Thoracic aorta (tissue), 2 donors: ENCODE results near the gene NDOR1. TPM values are rescaled to one million over a fixed set of nuclear protein-coding genes. Genes with fewer than 3 reads are reported as not detected.
A peak's percentile ranks its signal among the peaks of the same experiment; 100 is the strongest.
"Not testable (repeated sequence)": the region's sequence is repeated elsewhere in the genome, so short reads cannot be mapped to it uniquely, and the experiment has no call there.

Experiments
- ATAC-seq: fragments of 150-250 bp; one replicate; pipeline ENCODE4 v1.8.0; 2017; ENCODE audit warnings: low read depth; ENCODE audit not compliant: insufficient number of reproducible peaks, low FRiP score
- DNase-seq: peaks from one replicate; pipeline ENCODE4 v3.0.0-alpha.2; 2020; ENCODE audit warnings: low spot score
- H3K27ac ChIP-seq, 2 donors: fragments of 200-600 bp; sonication (generic); 1 replicate in 1 of 2; 2 replicates in 1 of 2; pipeline ENCODE4 v1.5.1; 2016; ENCODE audit warnings: mild to moderate bottlenecking in 2 of 2, moderate library complexity in 2 of 2
- H3K27me3 ChIP-seq: fragments of 200-600 bp; sonication (generic); replicated peaks from 2 replicates; pipeline ENCODE4 v1.6.0; 2016; ENCODE audit warnings: mild to moderate bottlenecking; ENCODE audit not compliant: insufficient read depth
- H3K36me3 ChIP-seq: fragments of 200-600 bp; sonication (generic); one replicate; pipeline ENCODE4 v1.5.1; 2016
- H3K4me1 ChIP-seq, 2 donors: fragments of 200-600 bp; sonication (generic); 1 replicate in 1 of 2; 2 replicates in 1 of 2; pipeline versions ENCODE4 v1.5.1 to v1.6.0; 2016; ENCODE audit warnings: low read depth in 2 of 2, mild to moderate bottlenecking in 1 of 2; ENCODE audit not compliant: control insufficient read depth in 1 of 2
- H3K4me3 ChIP-seq: fragments of 200-600 bp; sonication (generic); 2 replicates; pipeline ENCODE4 v1.5.1; 2016; ENCODE audit warnings: mild to moderate bottlenecking
- H3K9me3 ChIP-seq: fragments of 200-600 bp; sonication (generic); 2 replicates; pipeline ENCODE4 v1.5.1; 2016
- total RNA-seq, 2 donors: library from RNA; depleted of rRNA; stranded (reverse); fragments of >200 nt; gene quantifications; one replicate each; pipeline versions ENCODE4 v1.1.0 to v1.2.3, GENCODE V29; 2016
- TF ChIP-seq, protein P1 (sequence below): fragments of 200-600 bp; sonication (generic); IDR thresholded peaks from one replicate; pipeline ENCODE4 v1.5.1; 2019; ENCODE audit warnings: antibody characterized with exemption

Gene NDOR1
- total RNA-seq, 2 donors from 2014 or later, result 13.3 to 17.7 TPM

DNA sequence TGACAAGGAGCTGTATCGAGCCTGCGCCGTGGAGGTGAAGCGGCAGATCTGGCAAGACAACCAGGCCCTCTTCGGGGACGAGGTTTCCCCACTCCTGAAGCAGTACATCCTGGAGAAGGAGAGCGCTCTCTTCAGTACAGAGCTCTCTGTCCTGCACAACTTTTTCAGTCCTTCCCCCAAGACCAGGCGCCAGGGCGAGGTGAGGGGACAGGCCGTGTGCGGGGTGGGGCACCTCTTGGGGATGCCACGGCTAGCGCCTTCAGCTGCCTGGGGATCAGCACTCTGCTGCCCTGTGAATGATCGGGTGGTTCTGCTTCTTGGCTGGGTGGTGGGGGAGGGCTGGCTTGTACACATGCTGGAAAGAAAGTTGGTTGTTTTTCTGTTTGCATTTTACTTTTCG is 51.4 kb downstream of the NDOR1 start:
- TF ChIP-seq, protein P1, sequence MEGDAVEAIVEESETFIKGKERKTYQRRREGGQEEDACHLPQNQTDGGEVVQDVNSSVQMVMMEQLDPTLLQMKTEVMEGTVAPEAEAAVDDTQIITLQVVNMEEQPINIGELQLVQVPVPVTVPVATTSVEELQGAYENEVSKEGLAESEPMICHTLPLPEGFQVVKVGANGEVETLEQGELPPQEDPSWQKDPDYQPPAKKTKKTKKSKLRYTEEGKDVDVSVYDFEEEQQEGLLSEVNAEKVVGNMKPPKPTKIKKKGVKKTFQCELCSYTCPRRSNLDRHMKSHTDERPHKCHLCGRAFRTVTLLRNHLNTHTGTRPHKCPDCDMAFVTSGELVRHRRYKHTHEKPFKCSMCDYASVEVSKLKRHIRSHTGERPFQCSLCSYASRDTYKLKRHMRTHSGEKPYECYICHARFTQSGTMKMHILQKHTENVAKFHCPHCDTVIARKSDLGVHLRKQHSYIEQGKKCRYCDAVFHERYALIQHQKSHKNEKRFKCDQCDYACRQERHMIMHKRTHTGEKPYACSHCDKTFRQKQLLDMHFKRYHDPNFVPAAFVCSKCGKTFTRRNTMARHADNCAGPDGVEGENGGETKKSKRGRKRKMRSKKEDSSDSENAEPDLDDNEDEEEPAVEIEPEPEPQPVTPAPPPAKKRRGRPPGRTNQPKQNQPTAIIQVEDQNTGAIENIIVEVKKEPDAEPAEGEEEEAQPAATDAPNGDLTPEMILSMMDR, result no peak
- Histone ChIP-seq H3K4me3 (no peak overlapping the region), H3K9me3 (no peaks in the 10 kb centered on the region), H3K27ac (no peak overlapping the region), H3K27me3 (no peaks in the 10 kb centered on the region), H3K4me1 (peaks cover 14 to 26% of the 10 kb centered on the region in 2 donors), H3K36me3 (no peaks in the 10 kb centered on the region)
- ATAC-seq (no peak), DNase-seq (no peak)

DNA sequence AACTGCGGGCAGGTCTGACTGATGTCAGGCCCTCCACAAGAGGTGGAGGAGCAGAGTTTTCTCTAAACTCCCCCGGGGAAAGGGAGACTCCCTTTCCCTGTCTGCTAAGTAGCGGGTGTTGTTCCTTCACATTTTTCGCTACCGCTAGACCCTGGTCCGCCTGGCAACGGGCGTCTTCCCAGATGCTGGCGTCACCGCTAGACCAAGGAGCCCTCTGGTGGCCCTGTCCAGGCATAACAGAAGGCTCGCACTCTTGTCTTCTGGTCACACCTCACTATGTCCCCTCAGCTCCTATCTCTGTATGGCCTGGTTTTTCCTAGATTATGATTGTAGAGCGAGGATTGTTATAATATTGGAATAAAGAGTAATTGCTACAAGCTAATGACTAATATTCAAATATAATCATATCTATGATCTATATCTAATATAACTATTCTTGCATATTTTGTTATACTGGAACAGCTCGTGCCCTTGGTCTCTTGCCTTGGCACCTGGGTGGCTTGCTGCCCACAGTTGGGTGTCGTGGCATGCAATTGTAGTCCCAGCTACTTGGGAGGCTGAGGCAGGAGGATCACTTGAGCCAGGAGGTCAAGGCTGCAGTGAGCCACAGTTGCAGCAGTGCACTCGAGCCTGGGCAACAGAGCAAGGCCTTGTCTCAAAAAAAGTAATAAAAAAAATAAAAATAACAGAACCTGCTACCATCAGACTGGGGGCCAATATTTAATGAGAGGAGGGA is 56.8 kb downstream of the NDOR1 start:
- not testable (repeated sequence) for DNase-seq, H3K4me3 ChIP-seq, ATAC-seq, H3K27me3 ChIP-seq, H3K4me1 ChIP-seq, H3K27ac ChIP-seq, H3K9me3 ChIP-seq
- peaks cover 37% of the 10 kb centered on the region for H3K36me3 ChIP-seq
- TF ChIP-seq, protein P1, result peak; percentile 50

DNA sequence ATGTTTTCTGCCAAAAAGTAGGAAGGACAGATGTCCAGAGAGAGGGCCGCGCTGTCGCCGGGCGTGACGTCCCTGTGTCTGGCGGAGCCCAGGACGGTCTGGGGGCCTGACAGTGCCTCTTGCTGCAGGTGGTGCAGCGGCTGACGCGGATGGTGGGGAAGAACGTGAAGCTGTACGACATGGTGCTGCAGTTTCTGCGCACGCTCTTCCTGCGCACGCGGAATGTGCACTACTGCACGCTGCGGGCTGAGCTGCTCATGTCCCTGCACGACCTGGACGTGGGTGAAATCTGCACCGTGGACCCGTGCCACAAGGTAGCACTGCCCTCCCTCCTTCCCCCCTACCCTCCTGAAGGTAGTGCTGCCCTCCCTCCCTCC is 57.4 kb downstream of the NDOR1 start:
- ATAC-seq (no peak), DNase-seq (no peak)
- Histone ChIP-seq H3K4me3 (no peak overlapping the region), H3K27me3 (no peaks in the 10 kb centered on the region), H3K36me3 (peaks cover 38% of the 10 kb centered on the region), H3K9me3 (no peaks in the 10 kb centered on the region), H3K4me1 (peaks cover 0 to 3% of the 10 kb centered on the region in 2 donors), H3K27ac (no peak overlapping the region)
- TF ChIP-seq, protein P1, result no peak

DNA sequence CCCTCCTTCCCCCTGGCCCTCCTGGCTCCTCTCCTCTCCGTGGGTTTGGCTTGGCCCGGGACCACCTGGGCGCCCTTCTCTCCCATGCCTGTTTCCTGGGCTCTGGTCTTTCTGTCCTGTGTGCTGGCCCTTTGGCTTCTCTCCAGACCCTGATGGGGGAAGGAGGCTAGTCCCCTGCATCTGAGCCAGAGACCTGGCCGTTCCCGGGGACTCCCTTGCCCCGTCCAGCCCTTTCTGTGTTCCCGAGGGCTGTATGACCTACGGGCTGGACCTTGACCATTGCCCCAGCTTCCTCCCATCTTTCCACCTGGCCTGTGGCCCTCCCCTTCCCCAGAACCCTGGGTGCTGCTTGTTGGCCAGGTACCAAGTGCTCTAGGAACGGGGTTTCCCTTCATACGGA is 58.0 kb downstream of the NDOR1 start:
- no peak for ATAC-seq
- peaks cover 38% of the 10 kb centered on the region for H3K36me3 ChIP-seq
- no peaks in the 10 kb centered on the region for H3K9me3 ChIP-seq
- no peaks in the 10 kb centered on the region for H3K27me3 ChIP-seq
- TF ChIP-seq, protein P1, result no peak
- no peak overlapping the region for H3K4me3 ChIP-seq
- H3K4me1 ChIP-seq, result peaks cover 0 to 9% of the 10 kb centered on the region in 2 donors
- no peak overlapping the region for H3K27ac ChIP-seq
- no peak for DNase-seq

DNA sequence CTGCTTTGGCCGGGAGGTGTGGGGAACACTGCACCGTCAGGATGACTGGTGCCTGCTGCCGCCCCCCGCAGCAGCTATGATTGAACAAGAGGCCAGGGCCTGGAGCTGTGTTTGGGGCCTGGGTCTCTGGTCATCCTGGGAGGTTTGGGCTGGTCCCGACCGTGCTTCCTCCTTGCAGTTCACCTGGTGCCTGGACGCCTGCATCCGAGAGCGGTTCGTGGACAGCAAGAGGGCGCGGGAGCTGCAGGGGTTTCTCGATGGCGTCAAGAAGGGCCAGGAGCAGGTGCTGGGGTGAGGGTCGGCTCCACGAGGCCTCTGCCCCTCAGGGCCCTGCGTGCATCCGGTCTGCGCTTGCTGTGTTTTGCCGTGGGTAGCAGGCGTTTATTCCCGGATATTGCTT is 58.6 kb downstream of the NDOR1 start:
- ATAC-seq (no peak), DNase-seq (no peak)
- H3K27ac ChIP-seq, result no peak overlapping the region
- no peak overlapping the region for H3K4me3 ChIP-seq
- H3K36me3 ChIP-seq, result peaks cover 38% of the 10 kb centered on the region
- no peaks in the 10 kb centered on the region for H3K9me3 ChIP-seq
- no peaks in the 10 kb centered on the region for H3K27me3 ChIP-seq
- peaks cover 3 to 15% of the 10 kb centered on the region in 2 donors for H3K4me1 ChIP-seq
- TF ChIP-seq, protein P1, result no peak
